Parathyroid adenoma (tissue), 2 donors: Measurements from ENCODE around the gene LEMD1.
A peak's percentile ranks its signal among the peaks of the same experiment; 100 is the strongest.

Experiments
- H2AFZ ChIP-seq: fragments of 300-600 bp; sonication (generic); one replicate; pipeline ENCODE4 v1.7.0; 2017; ENCODE audit warnings: antibody characterized with exemption, mild to moderate bottlenecking
- H3K27ac ChIP-seq: fragments of 300-600 bp; sonication (generic); one replicate; pipeline ENCODE4 v1.7.0; 2017
- H3K27me3 ChIP-seq: fragments of 300-600 bp; sonication (generic); one replicate; pipeline ENCODE4 v1.7.0; 2017; ENCODE audit warnings: low read length; ENCODE audit not compliant: control insufficient read depth, insufficient read depth
- H3K36me3 ChIP-seq: fragments of 300-600 bp; sonication (generic); one replicate; pipeline ENCODE4 v1.7.0; 2017; ENCODE audit warnings: low read length; ENCODE audit not compliant: control insufficient read depth, insufficient read depth
- H3K4me1 ChIP-seq: fragments of 300-600 bp; sonication (generic); one replicate; pipeline ENCODE4 v1.7.0; 2017; ENCODE audit warnings: control low read depth
- H3K4me2 ChIP-seq: fragments of 300-600 bp; sonication (generic); one replicate; pipeline ENCODE4 v1.7.0; 2017; ENCODE audit warnings: low read length
- H3K4me3 ChIP-seq: fragments of 300-600 bp; sonication (generic); one replicate; pipeline ENCODE4 v1.7.0; 2017; ENCODE audit warnings: low read depth, low read length
- H3K79me2 ChIP-seq: fragments of 300-600 bp; sonication (generic); one replicate; pipeline ENCODE4 v1.7.0; 2017; ENCODE audit warnings: control low read depth
- H3K9ac ChIP-seq: fragments of 300-600 bp; sonication (generic); one replicate; pipeline ENCODE4 v1.7.0; 2017; ENCODE audit warnings: mild to moderate bottlenecking
- H3K9me3 ChIP-seq: fragments of 300-600 bp; sonication (generic); one replicate; pipeline ENCODE4 v1.7.0; 2017; ENCODE audit warnings: low read length; ENCODE audit not compliant: control insufficient read depth
- CTCF ChIP-seq: fragments of 300-600 bp; sonication (generic); IDR thresholded peaks from one replicate; pipeline ENCODE4 v1.7.0; 2017; ENCODE audit warnings: antibody characterized with exemption, mild to moderate bottlenecking
- donor health status: primary hyperparathyroidism.

LEMD1 gene

GRCh38 chr1:205454903-205455335, 33.1 kb upstream of the LEMD1 start:
- H3K9me3 ChIP-seq: no peaks in the 10 kb centered on the region
- no peaks in the 10 kb centered on the region for H3K79me2 ChIP-seq
- no peak overlapping the region for H3K9ac ChIP-seq
- TF ChIP-seq CTCF: peak; percentile 4
- no peaks in the 10 kb centered on the region for H3K36me3 ChIP-seq
- peaks cover 4% of the 10 kb centered on the region for H3K4me1 ChIP-seq
- no peak overlapping the region for H2AFZ ChIP-seq
- no peak overlapping the region for H3K4me3 ChIP-seq
- no peak overlapping the region for H3K4me2 ChIP-seq
- H3K27ac ChIP-seq: no peak overlapping the region
- H3K27me3 ChIP-seq: peaks cover 15% of the 10 kb centered on the region

GRCh38 chr1:205453466-205453865, 31.6 kb upstream of the LEMD1 start:
- peaks cover 15% of the 10 kb centered on the region for H3K27me3 ChIP-seq
- TF ChIP-seq CTCF: no peak
- H3K9me3 ChIP-seq: no peaks in the 10 kb centered on the region

GRCh38 chr1:205452933-205453332, 31.1 kb upstream of the LEMD1 start:
- Histone ChIP-seq H3K9me3 (no peaks in the 10 kb centered on the region), H3K36me3 (no peaks in the 10 kb centered on the region), H3K4me3 (no peak overlapping the region), H3K9ac (no peak overlapping the region), H3K27me3 (peaks cover 15% of the 10 kb centered on the region), H3K4me1 (peaks cover 4% of the 10 kb centered on the region), H2AFZ (no peak overlapping the region), H3K4me2 (no peak overlapping the region), H3K27ac (no peak overlapping the region), H3K79me2 (no peaks in the 10 kb centered on the region)
- TF ChIP-seq CTCF: no peak

More at GRCh38 chr1:205453466-205453865, 31.6 kb upstream of the LEMD1 start:
- H3K4me2 ChIP-seq: no peak overlapping the region
- no peak overlapping the region for H3K9ac ChIP-seq
- H3K27ac ChIP-seq: no peak overlapping the region
- no peak overlapping the region for H2AFZ ChIP-seq
- H3K79me2 ChIP-seq: no peaks in the 10 kb centered on the region
- H3K4me3 ChIP-seq: no peak overlapping the region
- H3K36me3 ChIP-seq: no peaks in the 10 kb centered on the region
- peaks cover 4% of the 10 kb centered on the region for H3K4me1 ChIP-seq

GRCh38 chr1:205452364-205452763, 30.5 kb upstream of the LEMD1 start:
- H3K4me2 ChIP-seq: no peak overlapping the region
- peaks cover 4% of the 10 kb centered on the region for H3K4me1 ChIP-seq
- H3K79me2 ChIP-seq: no peaks in the 10 kb centered on the region
- no peak overlapping the region for H3K27ac ChIP-seq
- H3K9me3 ChIP-seq: no peaks in the 10 kb centered on the region
- H3K4me3 ChIP-seq: no peak overlapping the region
- TF ChIP-seq CTCF: no peak
- no peak overlapping the region for H3K9ac ChIP-seq
- H3K27me3 ChIP-seq: peaks cover 15% of the 10 kb centered on the region
- H3K36me3 ChIP-seq: no peaks in the 10 kb centered on the region
- no peak overlapping the region for H2AFZ ChIP-seq

- Histone ChIP-seq H3K27ac (peak overlapping the region; percentile 74), H3K9me3 (no peaks in the 10 kb centered on the region), H3K79me2 (no peaks in the 10 kb centered on the region), H3K27me3 (peaks cover 15% of the 10 kb centered on the region), H3K4me2 (no peak overlapping the region), H2AFZ (no peak overlapping the region), H3K4me1 (peaks cover 4% of the 10 kb centered on the region), H3K4me3 (no peak overlapping the region), H3K36me3 (no peaks in the 10 kb centered on the region), H3K9ac (no peak overlapping the region)
- no peak for TF ChIP-seq CTCF
Measured at GRCh38 chr1:205451759-205452164, 29.9 kb upstream of the LEMD1 start.
